ENCODE measurements around the gene PRSS27. TPM values are rescaled to one million over a fixed set of nuclear protein-coding genes. Genes with fewer than 3 reads are reported as not detected.

PRSS27 gene
- total RNA-seq, 4 donors from 2014 or later = 1.3 to 4.2 (median 2.4) TPM

GRCh38 chr16:2692948-2693651, 26.9 kb downstream of the PRSS27 start:
- Histone ChIP-seq H3K4me1 (peaks cover 0 to 40% (median 32%) of the 10 kb centered on the region in 4 donors), H3K27ac (peak overlapping the region in 2 of 4 donors; percentile 43 to 69), H3K36me3 (peaks cover 0 to 29% (median 0%) of the 10 kb centered on the region in 3 donors), H3K27me3 (no peaks in the 10 kb centered on the region), H3K9me3 (no peaks in the 10 kb centered on the region), H3K4me3 (no peak overlapping the region)
- no peak for TF ChIP-seq POLR2A (IDR thresholded peaks at IDR 0.05)
- TF ChIP-seq, protein P1, sequence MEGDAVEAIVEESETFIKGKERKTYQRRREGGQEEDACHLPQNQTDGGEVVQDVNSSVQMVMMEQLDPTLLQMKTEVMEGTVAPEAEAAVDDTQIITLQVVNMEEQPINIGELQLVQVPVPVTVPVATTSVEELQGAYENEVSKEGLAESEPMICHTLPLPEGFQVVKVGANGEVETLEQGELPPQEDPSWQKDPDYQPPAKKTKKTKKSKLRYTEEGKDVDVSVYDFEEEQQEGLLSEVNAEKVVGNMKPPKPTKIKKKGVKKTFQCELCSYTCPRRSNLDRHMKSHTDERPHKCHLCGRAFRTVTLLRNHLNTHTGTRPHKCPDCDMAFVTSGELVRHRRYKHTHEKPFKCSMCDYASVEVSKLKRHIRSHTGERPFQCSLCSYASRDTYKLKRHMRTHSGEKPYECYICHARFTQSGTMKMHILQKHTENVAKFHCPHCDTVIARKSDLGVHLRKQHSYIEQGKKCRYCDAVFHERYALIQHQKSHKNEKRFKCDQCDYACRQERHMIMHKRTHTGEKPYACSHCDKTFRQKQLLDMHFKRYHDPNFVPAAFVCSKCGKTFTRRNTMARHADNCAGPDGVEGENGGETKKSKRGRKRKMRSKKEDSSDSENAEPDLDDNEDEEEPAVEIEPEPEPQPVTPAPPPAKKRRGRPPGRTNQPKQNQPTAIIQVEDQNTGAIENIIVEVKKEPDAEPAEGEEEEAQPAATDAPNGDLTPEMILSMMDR (IDR thresholded peaks at IDR 0.05) = no peak
- no peak for TF ChIP-seq EP300 (IDR thresholded peaks at IDR 0.05)
- no peak for DNase-seq (ENCODE audit: low spot score in 2 of 2)
- WGBS, 2 donors = 56 to 65% methylated on average over 16 to 17 of the region's 24 CpGs

- no peak for TF ChIP-seq POLR2A (IDR thresholded peaks at IDR 0.05)
- no peak for TF ChIP-seq EP300 (IDR thresholded peaks at IDR 0.05)
- TF ChIP-seq, protein P1 (IDR thresholded peaks at IDR 0.05) = no peak
- Histone ChIP-seq H3K36me3 (peaks cover 0 to 22% (median 0%) of the 10 kb centered on the region in 3 donors), H3K27ac (peak overlapping the region in 2 of 4 donors; percentile 43 to 69), H3K27me3 (no peaks in the 10 kb centered on the region), H3K9me3 (no peaks in the 10 kb centered on the region), H3K4me3 (no peak overlapping the region), H3K4me1 (peaks cover 0 to 46% (median 38%) of the 10 kb centered on the region in 4 donors)
- no peak for DNase-seq (ENCODE audit: low spot score in 2 of 2)
- 53 to 66% methylated on average over 14 of the region's 14 CpGs for WGBS, 2 donors
Observed at GRCh38 chr16:2692251-2692947, 27.6 kb downstream of the PRSS27 start.

DNA sequence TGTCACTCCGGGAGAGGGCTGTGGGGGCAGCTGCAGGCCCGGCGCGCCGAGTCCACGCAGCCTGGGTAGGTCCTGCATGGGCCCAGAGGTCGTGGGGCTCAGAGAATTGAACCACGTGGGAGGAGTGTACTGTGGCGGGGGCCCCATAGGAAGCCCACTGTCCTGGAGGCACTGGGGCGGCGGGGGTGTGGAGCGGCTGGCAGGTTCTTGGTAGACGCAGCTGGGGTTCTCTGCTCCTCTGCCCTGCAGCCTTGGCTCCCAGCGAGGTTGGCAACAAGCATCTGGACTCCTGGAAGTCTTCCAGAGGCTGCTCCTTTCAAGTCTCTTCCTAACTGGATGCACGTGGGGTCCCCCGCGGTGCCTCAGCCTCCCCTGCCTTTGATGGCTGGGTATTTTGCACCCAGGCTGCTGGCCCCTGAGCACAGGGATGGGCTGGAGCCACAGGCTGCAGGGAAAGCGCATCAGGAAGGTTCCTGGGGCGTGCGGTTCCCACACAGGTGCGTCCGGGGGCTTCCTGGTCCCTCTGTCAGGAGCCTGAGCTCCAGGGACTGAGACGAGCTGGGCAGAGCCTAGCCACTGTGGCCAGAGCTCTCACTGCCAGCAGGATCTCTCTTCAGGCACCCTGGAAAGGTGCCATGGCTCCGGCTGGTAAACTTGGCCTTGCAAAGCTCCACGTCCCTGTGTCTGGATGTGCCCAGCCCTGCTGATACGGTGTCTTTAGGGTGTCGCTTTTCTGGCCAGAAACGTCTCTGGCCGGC, 28.4 kb downstream of the PRSS27 start:
- Histone ChIP-seq H3K27me3 (no peaks in the 10 kb centered on the region), H3K4me3 (no peak overlapping the region), H3K4me1 (peaks cover 0 to 54% (median 42%) of the 10 kb centered on the region in 4 donors), H3K27ac (peak overlapping the region in 1 of 4 donors; percentile 69), H3K9me3 (no peaks in the 10 kb centered on the region), H3K36me3 (peaks cover 0 to 14% (median 0%) of the 10 kb centered on the region in 3 donors)
- WGBS, 2 donors = 84 to 85% methylated on average over 14 to 25 of the region's 29 CpGs
- no peak for TF ChIP-seq EP300 (IDR thresholded peaks at IDR 0.05)
- TF ChIP-seq, protein P1 (IDR thresholded peaks at IDR 0.05) = no peak
- TF ChIP-seq POLR2A (IDR thresholded peaks at IDR 0.05) = no peak
- no peak for DNase-seq (ENCODE audit: low spot score in 2 of 2)

DNA sequence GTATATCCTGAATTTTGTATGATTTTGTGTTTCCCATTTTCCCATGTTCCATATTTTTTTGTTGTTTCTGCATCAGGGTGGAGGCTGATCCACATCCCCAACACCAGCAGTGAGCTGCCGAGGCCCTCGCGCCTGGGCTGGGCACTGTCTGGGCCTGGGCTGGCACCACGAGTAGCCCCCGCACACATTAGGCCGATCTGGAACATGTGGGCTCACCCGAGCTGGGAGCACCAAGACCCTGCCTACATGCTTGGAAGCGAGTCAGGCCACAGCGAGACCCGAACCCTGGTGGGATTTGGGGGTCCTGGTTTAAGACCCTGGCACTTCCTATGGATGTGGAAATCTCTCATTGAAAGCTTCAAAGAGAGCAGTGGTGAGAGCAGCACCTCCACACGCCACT, 29.2 kb downstream of the PRSS27 start:
- TF ChIP-seq, protein P1 (IDR thresholded peaks at IDR 0.05) = no peak
- TF ChIP-seq POLR2A (IDR thresholded peaks at IDR 0.05) (no peak), EP300 (IDR thresholded peaks at IDR 0.05) (no peak)
- Histone ChIP-seq H3K4me1 (peaks cover 0 to 54% (median 42%) of the 10 kb centered on the region in 4 donors), H3K27me3 (no peaks in the 10 kb centered on the region), H3K4me3 (no peak overlapping the region), H3K27ac (peak overlapping the region in 3 of 4 donors; percentile 11 to 75 (median 69)), H3K9me3 (no peaks in the 10 kb centered on the region), H3K36me3 (peaks cover 0 to 11% (median 0%) of the 10 kb centered on the region in 3 donors)
- no peak for DNase-seq (ENCODE audit: low spot score in 2 of 2)
- 90 to 97% methylated on average over 11 of the region's 11 CpGs for WGBS, 2 donors
